ENCODE measurements around the gene HIGD1A. TPM values are rescaled to one million over a fixed set of nuclear protein-coding genes. Genes with fewer than 3 reads are reported as not detected.

HIGD1A gene
- total RNA-seq, 1 donor from 2014 or later: 67.6 TPM

GRCh38 chr3:42801784-42802183 lies 2.5 kb downstream of the HIGD1A start:
- H3K9me3 Mint-ChIP-seq (ENCODE audit: unreplicated experiment): peaks cover 15% of the 10 kb centered on the region
- no peak for DNase-seq
- no peaks in the 10 kb centered on the region for H3K36me3 Mint-ChIP-seq (ENCODE audit: unreplicated experiment)
- no peak overlapping the region for H3K27ac Mint-ChIP-seq (ENCODE audit: unreplicated experiment)
- peaks cover 13% of the 10 kb centered on the region for H3K27me3 Mint-ChIP-seq (ENCODE audit: unreplicated experiment)
- peaks cover 30% of the 10 kb centered on the region for H3K4me1 Mint-ChIP-seq (ENCODE audit: low read depth, unreplicated experiment)
- peak overlapping the region; percentile 53 for H3K4me3 Mint-ChIP-seq (ENCODE audit: unreplicated experiment)
- no peak for TF ChIP-seq CTCF (IDR thresholded peaks at IDR 0.05; ENCODE audit: partially characterized antibody, unreplicated experiment)

GRCh38 chr3:42801048-42801620 lies 3.2 kb downstream of the HIGD1A start:
- no peak for TF ChIP-seq CTCF (IDR thresholded peaks at IDR 0.05; ENCODE audit: partially characterized antibody, unreplicated experiment)
- H3K36me3 Mint-ChIP-seq (ENCODE audit: unreplicated experiment): no peaks in the 10 kb centered on the region
- H3K9me3 Mint-ChIP-seq (ENCODE audit: unreplicated experiment): peaks cover 15% of the 10 kb centered on the region
- no peak overlapping the region for H3K27ac Mint-ChIP-seq (ENCODE audit: unreplicated experiment)
- no peak for DNase-seq
- peaks cover 13% of the 10 kb centered on the region for H3K27me3 Mint-ChIP-seq (ENCODE audit: unreplicated experiment)
- peak overlapping the region; percentile 20 for H3K4me3 Mint-ChIP-seq (ENCODE audit: unreplicated experiment)
- peaks cover 34% of the 10 kb centered on the region for H3K4me1 Mint-ChIP-seq (ENCODE audit: low read depth, unreplicated experiment)

GRCh38 chr3:42800251-42800650 lies 4.0 kb downstream of the HIGD1A start:
- Mint-ChIP-seq H3K36me3 (ENCODE audit: unreplicated experiment) (no peaks in the 10 kb centered on the region), H3K27ac (ENCODE audit: unreplicated experiment) (peak overlapping the region; percentile 25), H3K27me3 (ENCODE audit: unreplicated experiment) (peaks cover 8% of the 10 kb centered on the region), H3K4me3 (ENCODE audit: unreplicated experiment) (peak overlapping the region; percentile 23), H3K4me1 (ENCODE audit: low read depth, unreplicated experiment) (peaks cover 32% of the 10 kb centered on the region), H3K9me3 (ENCODE audit: unreplicated experiment) (peaks cover 13% of the 10 kb centered on the region)
- DNase-seq: no peak
- TF ChIP-seq CTCF (IDR thresholded peaks at IDR 0.05; ENCODE audit: partially characterized antibody, unreplicated experiment): no peak

- H3K36me3 Mint-ChIP-seq (ENCODE audit: unreplicated experiment): no peaks in the 10 kb centered on the region
- H3K4me1 Mint-ChIP-seq (ENCODE audit: low read depth, unreplicated experiment): peaks cover 29% of the 10 kb centered on the region
- H3K27ac Mint-ChIP-seq (ENCODE audit: unreplicated experiment): peak overlapping the region; percentile 85
- peaks cover 6% of the 10 kb centered on the region for H3K27me3 Mint-ChIP-seq (ENCODE audit: unreplicated experiment)
- no peak for DNase-seq
- TF ChIP-seq CTCF (IDR thresholded peaks at IDR 0.05; ENCODE audit: partially characterized antibody, unreplicated experiment): no peak
- H3K9me3 Mint-ChIP-seq (ENCODE audit: unreplicated experiment): peaks cover 13% of the 10 kb centered on the region
- H3K4me3 Mint-ChIP-seq (ENCODE audit: unreplicated experiment): peak overlapping the region; percentile 42
These were observed 4.9 kb downstream of the HIGD1A start for GRCh38 chr3:42799376-42799775.

GRCh38 chr3:42796332-42796885 lies 7.9 kb downstream of the HIGD1A start:
- Mint-ChIP-seq H3K4me3 (ENCODE audit: unreplicated experiment) (peak overlapping the region; percentile 30), H3K36me3 (ENCODE audit: unreplicated experiment) (no peaks in the 10 kb centered on the region), H3K27ac (ENCODE audit: unreplicated experiment) (peak overlapping the region; percentile 71), H3K27me3 (ENCODE audit: unreplicated experiment) (no peaks in the 10 kb centered on the region), H3K4me1 (ENCODE audit: low read depth, unreplicated experiment) (peaks cover 21% of the 10 kb centered on the region), H3K9me3 (ENCODE audit: unreplicated experiment) (peaks cover 4% of the 10 kb centered on the region)
- no peak for DNase-seq
- no peak for TF ChIP-seq CTCF (IDR thresholded peaks at IDR 0.05; ENCODE audit: partially characterized antibody, unreplicated experiment)
